D721Med (cell line): ENCODE measurements around the gene KRT12.
"Not testable (repeated sequence)": the region's sequence is repeated elsewhere in the genome, so short reads cannot be mapped to it uniquely, and the experiment has no call there.

Experiments
- DNase-seq: peaks from one replicate; pipeline ENCODE4 v3.0.0; 2011; ENCODE audit warnings: low spot score; ENCODE audit not compliant: insufficient read length
- FAIRE-seq: peaks from 2 replicates; lab custom pipeline; 2011; peaks lifted over from hg19 to GRCh38; lab: Jason Lieb, UNC
- CTCF ChIP-seq: IDR thresholded peaks from 2 replicates; pipeline ENCODE4 v1.5.1; 2012; ENCODE audit warnings: mild to moderate bottlenecking, control low read depth; ENCODE audit not compliant: insufficient read depth; ENCODE audit errors: missing control alignments

The KRT12 gene

DNA sequence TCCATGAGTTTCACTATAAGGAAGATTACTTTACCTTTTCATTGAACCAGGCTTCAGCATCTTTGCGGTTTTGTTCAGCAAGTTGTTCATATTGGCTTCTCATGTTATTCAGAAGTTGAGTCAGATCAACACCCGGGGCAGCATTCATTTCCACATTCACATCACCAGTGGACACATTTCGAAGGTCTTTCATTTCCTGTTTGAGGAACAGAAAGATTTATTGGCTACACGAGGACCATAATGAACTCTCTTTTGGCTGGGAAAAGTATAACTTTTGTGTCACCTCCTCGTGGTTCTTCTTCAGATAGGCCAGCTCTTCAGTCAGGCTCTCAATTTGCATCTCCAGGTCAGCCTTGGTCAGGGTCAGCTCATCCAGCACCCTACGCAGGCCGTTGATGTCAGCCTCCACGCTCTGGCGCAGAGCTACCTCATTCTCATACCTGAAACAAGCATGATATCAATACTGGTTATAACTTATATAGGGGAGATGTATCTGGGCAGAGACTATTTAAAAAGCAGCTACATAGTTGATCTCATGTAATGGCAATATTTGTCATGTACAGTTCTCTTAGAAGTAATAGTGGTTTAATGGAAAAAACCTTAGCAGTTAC lies 46.7 kb downstream of the KRT12 start:
- DNase-seq (no peak), FAIRE-seq (no peak)
- no peak for TF ChIP-seq CTCF

DNA sequence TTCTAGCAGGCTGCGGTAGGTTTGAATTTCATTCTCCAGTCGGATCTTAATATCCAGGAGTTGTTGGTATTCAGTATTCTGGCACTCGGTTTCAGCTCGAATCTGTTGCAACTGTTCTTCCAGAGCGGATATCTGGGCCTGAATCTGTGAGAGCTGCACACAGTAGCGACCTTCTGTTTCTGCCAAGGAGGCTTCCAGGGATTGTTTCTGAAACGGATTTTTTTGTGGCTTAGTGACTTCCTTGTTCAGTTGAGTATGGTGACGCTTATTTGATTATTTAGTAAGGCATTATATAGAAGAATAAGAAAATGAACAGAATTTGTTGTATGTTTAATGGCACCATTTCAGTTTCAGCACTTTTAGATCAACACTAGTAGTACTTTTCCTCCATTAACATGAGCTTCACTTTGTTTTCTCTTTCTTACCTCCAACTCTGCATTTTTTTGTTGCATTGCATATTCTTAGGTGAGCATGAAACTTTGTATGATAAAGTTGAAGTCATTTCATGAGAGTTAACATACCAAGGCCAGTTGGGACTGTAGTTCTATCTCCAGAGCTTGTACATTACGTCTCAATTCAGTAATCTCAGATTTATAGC lies 47.4 kb downstream of the KRT12 start:
- no peak for DNase-seq
- TF ChIP-seq CTCF = no peak

DNA sequence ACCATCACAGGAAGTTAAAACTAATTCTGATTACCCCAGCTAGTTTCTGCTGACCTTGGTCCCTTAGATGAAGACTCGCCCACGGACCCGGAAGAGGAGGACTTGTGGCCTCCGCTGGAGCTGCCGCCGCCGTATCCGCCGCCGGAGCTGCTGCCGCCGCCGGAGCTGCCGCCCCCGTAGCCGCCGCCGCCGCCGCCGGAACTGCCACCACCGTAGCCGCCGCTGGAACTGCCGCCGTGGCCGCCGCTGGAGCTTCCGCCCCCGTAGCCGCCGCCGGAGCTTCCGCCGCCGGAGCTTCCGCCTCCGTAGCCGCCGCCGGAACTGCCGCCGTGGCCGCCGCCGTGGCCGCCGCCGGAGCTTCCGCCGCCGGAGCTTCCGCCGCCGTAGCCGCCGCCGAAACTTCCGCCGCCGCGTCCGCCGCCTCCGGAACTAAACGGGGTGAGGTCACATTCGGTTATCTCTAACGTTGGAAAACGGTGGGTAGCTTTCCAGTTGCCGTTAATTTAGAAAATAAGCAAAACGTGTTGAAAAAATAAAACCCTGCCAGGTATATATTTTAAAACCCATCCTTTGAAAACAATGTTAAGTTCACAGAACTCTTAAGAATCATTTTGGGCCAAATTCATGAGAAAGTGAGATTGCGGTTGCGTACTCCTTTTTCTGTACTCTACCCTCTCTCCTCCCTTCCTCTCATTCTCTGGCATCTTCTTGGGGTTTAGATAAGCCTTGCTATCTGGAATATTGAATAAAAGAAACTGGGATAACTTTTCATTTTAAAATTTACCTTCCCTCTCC lies 48.1 kb downstream of the KRT12 start:
- FAIRE-seq = no peak
- peak; percentile 19 for DNase-seq
- no peak for TF ChIP-seq CTCF

More for the DNA sequence above, 47.4 kb downstream of the KRT12 start:
- FAIRE-seq = no peak

DNA sequence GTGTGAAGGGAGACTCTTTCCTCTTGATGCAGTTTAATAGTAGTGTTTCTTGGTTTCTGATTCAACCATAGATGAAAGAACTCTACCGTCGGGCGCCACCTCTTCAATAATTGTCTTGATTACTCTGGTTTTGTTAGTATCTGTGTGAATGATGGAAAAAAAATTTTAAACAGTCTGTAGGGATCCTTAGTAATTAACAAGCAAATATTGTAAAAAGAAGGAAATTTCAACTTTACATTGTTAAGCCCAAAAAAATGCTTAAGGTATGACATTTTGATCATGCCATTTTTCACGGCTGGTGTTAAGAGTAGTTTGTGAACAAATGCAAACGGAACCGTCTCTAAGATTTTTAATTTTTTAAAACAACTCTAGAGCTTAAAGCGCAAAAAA lies 48.7 kb downstream of the KRT12 start:
- DNase-seq (no peak), FAIRE-seq (no peak)
- no peak for TF ChIP-seq CTCF

DNA sequence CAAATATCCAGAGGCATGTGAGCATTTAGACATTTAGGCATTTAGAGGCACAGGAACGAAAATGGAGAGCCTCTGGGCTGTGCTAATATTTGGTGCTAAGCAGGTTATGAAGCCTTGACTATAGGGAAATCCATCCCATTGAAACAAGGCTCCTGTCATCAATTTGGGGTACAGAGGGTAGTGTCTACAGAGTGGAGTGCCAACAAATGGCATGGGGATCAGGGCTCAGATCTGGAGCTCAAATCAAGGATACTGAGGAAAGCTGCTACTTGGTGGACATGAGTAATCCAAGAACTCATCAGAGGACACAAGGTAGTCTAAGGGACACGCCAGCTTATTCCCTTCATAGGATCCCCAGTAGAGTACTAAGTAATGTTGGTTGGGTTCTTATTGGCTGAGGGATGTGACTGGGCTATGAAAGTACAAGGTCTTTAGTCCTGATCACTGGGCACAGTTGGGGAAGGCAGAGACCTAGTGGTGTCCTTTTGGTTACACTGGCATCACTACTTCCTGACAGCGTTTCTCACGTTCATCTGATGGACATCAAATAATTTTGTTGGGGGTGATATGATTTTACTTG lies 49.8 kb downstream of the KRT12 start:
- FAIRE-seq (no peak), DNase-seq (no peak)
- no peak for TF ChIP-seq CTCF

DNA sequence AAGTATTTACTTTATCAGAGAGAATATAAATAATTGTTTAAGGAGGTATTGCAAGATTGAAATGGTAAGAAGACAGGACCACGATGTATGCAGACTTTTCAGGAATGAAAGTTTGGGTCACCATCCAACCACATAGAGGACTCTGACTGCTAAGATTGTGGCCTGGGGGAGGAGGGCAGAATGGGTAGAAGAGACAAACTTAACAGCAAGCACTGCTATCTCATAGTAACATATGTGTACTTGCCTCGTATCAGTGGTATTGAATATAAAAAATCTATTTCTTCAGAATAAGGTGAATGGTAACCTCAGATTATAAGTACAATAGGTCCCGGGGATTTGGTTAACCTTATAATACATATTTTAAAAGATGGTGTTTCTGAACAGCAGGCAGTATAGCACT lies 50.5 kb downstream of the KRT12 start:
- FAIRE-seq (no peak), DNase-seq (no peak)
- no peak for TF ChIP-seq CTCF

GRCh38 chr17:40815381-40815780 lies 51.6 kb downstream of the KRT12 start:
- DNase-seq (no peak), FAIRE-seq (no peak)
- no peak for TF ChIP-seq CTCF

DNA sequence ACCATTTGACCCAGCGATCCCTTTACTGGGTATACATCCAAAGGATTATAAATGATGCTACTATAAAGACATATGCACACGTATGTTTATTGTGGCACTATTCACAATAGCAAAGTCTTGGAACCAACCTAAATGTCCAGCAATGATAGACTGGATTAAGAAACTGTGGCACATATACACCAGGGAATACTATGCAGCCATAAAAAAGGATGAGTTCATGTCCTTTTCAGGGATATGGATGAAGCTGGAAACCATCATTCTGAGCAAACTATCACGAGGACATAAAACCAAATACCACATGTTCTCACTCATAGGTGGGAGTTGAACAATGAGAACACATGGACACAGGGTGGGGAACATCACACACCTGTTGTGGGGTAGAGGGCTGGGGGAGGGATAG lies 52.4 kb downstream of the KRT12 start:
- not testable (repeated sequence) for FAIRE-seq

More for the DNA sequence above, 52.4 kb downstream of the KRT12 start:
- not testable (repeated sequence) for DNase-seq
